ENCODE measurements around the gene MVB12B. TPM values are rescaled to one million over a fixed set of nuclear protein-coding genes. Genes with fewer than 3 reads are reported as not detected.

MVB12B gene
- polyA plus RNA-seq, 1 donor from 2014 or later: 39.5 TPM

- Histone ChIP-seq H3F3A (ENCODE audit: insufficient read depth, low read length, poor library complexity, severe bottlenecking) (no peaks in the 10 kb centered on the region), H3K27me3 (ENCODE audit: insufficient read depth, low read depth, low read length) (no peaks in the 10 kb centered on the region), H3K79me2 (replicated peaks; ENCODE audit: insufficient read depth, low read length) (no peaks in the 10 kb centered on the region), H3K9ac (ENCODE audit: low read length) (no peak overlapping the region), H4K20me1 (ENCODE audit: insufficient read depth) (no peaks in the 10 kb centered on the region), H3K4me3 (ENCODE audit: low read length) (no peak overlapping the region), H3K9me2 (ENCODE audit: insufficient read depth, low read length) (no peaks in the 10 kb centered on the region), H2AFZ (ENCODE audit: low read depth, low read length) (no peak overlapping the region), H3K27ac (ENCODE audit: low read length) (no peak overlapping the region), H3K36me3 (ENCODE audit: insufficient read depth, low read length) (no peaks in the 10 kb centered on the region), H3K4me2 (ENCODE audit: low read length) (no peak overlapping the region), H3K9me3 (ENCODE audit: low read length) (no peaks in the 10 kb centered on the region)
- TF ChIP-seq RAD21 (conservative IDR thresholded peaks at IDR 0.05) (no peak), MXI1 (conservative IDR thresholded peaks at IDR 0.05; ENCODE audit: poor library complexity, severe bottlenecking) (no peak), TAF1 (IDR thresholded peaks at IDR 0.05; ENCODE audit: low read depth) (no peak), POLR2AphosphoS5 (IDR thresholded peaks at IDR 0.05) (no peak), EZH2 (IDR thresholded peaks at IDR 0.05; ENCODE audit: borderline replicate concordance, insufficient read depth, low read length, poor library complexity, severe bottlenecking) (no peak), SMC3 (conservative IDR thresholded peaks at IDR 0.05; ENCODE audit: poor library complexity) (no peak), EP300 (conservative IDR thresholded peaks at IDR 0.05; ENCODE audit: poor library complexity, severe bottlenecking) (no peak)
- TF ChIP-seq, protein P1, sequence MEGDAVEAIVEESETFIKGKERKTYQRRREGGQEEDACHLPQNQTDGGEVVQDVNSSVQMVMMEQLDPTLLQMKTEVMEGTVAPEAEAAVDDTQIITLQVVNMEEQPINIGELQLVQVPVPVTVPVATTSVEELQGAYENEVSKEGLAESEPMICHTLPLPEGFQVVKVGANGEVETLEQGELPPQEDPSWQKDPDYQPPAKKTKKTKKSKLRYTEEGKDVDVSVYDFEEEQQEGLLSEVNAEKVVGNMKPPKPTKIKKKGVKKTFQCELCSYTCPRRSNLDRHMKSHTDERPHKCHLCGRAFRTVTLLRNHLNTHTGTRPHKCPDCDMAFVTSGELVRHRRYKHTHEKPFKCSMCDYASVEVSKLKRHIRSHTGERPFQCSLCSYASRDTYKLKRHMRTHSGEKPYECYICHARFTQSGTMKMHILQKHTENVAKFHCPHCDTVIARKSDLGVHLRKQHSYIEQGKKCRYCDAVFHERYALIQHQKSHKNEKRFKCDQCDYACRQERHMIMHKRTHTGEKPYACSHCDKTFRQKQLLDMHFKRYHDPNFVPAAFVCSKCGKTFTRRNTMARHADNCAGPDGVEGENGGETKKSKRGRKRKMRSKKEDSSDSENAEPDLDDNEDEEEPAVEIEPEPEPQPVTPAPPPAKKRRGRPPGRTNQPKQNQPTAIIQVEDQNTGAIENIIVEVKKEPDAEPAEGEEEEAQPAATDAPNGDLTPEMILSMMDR (IDR thresholded peaks at IDR 0.05; ENCODE audit: poor library complexity, severe bottlenecking): no peak
- TF ChIP-seq, protein P2, sequence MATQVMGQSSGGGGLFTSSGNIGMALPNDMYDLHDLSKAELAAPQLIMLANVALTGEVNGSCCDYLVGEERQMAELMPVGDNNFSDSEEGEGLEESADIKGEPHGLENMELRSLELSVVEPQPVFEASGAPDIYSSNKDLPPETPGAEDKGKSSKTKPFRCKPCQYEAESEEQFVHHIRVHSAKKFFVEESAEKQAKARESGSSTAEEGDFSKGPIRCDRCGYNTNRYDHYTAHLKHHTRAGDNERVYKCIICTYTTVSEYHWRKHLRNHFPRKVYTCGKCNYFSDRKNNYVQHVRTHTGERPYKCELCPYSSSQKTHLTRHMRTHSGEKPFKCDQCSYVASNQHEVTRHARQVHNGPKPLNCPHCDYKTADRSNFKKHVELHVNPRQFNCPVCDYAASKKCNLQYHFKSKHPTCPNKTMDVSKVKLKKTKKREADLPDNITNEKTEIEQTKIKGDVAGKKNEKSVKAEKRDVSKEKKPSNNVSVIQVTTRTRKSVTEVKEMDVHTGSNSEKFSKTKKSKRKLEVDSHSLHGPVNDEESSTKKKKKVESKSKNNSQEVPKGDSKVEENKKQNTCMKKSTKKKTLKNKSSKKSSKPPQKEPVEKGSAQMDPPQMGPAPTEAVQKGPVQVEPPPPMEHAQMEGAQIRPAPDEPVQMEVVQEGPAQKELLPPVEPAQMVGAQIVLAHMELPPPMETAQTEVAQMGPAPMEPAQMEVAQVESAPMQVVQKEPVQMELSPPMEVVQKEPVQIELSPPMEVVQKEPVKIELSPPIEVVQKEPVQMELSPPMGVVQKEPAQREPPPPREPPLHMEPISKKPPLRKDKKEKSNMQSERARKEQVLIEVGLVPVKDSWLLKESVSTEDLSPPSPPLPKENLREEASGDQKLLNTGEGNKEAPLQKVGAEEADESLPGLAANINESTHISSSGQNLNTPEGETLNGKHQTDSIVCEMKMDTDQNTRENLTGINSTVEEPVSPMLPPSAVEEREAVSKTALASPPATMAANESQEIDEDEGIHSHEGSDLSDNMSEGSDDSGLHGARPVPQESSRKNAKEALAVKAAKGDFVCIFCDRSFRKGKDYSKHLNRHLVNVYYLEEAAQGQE (IDR thresholded peaks at IDR 0.05; ENCODE audit: borderline replicate concordance): no peak
These were observed 197.0 kb downstream of the MVB12B start for GRCh38 chr9:126523611-126524111.

- TF ChIP-seq MXI1 (conservative IDR thresholded peaks at IDR 0.05; ENCODE audit: poor library complexity, severe bottlenecking) (no peak), SMC3 (conservative IDR thresholded peaks at IDR 0.05; ENCODE audit: poor library complexity) (no peak), RAD21 (conservative IDR thresholded peaks at IDR 0.05) (no peak)
- no peaks in the 10 kb centered on the region for H3K79me2 ChIP-seq (replicated peaks; ENCODE audit: insufficient read depth, low read length)
- H3F3A ChIP-seq (ENCODE audit: insufficient read depth, low read length, poor library complexity, severe bottlenecking): no peaks in the 10 kb centered on the region
- no peaks in the 10 kb centered on the region for H3K9me3 ChIP-seq (ENCODE audit: low read length)
- no peak overlapping the region for H3K9ac ChIP-seq (ENCODE audit: low read length)
- H4K20me1 ChIP-seq (ENCODE audit: insufficient read depth): no peaks in the 10 kb centered on the region
- no peaks in the 10 kb centered on the region for H3K36me3 ChIP-seq (ENCODE audit: insufficient read depth, low read length)
- no peak overlapping the region for H2AFZ ChIP-seq (ENCODE audit: low read depth, low read length)
- no peak overlapping the region for H3K4me2 ChIP-seq (ENCODE audit: low read length)
- H3K9me2 ChIP-seq (ENCODE audit: insufficient read depth, low read length): no peaks in the 10 kb centered on the region
- H3K27me3 ChIP-seq (ENCODE audit: insufficient read depth, low read depth, low read length): no peaks in the 10 kb centered on the region
- no peak overlapping the region for H3K27ac ChIP-seq (ENCODE audit: low read length)
- H3K4me3 ChIP-seq (ENCODE audit: low read length): no peak overlapping the region
These were observed 197.9 kb downstream of the MVB12B start for GRCh38 chr9:126524353-126525077.
